K562 (cell line): Measurements from ENCODE around the gene PTPN18. TPM values are rescaled to one million over a fixed set of nuclear protein-coding genes. Genes with fewer than 3 reads are reported as not detected.

Experiments used
- COPS2 ChIP-seq: fragments of 450-650 bp; conservative IDR thresholded peaks from 2 replicates; pipeline ENCODE4 v1.6.1; 2016; ENCODE audit warnings: mild to moderate bottlenecking, moderate library complexity
- HSF4 ChIP-seq: fragments of 250-450 bp; sonication (Bioruptor Pico); IDR thresholded peaks from 2 replicates; pipeline ENCODE4 v2.1.2; 2022; ENCODE audit warnings: mild to moderate bottlenecking, moderate library complexity, borderline replicate concordance
- KHSRP ChIP-seq: fragments of 450-650 bp; IDR thresholded peaks from 2 replicates; pipeline ENCODE4 v1.6.1; 2017
- NFXL1 ChIP-seq: fragments of 450-650 bp; formaldehyde crosslinking; IDR thresholded peaks from 2 replicates; pipeline ENCODE4 v1.4.0; 2021; ENCODE audit warnings: mild to moderate bottlenecking
- SIN3B ChIP-seq: fragments of 450-650 bp; IDR thresholded peaks from 2 replicates; pipeline ENCODE4 v1.6.1; 2017; ENCODE audit warnings: low read depth, mild to moderate bottlenecking, moderate library complexity
- TCFL5 ChIP-seq: fragments of 250-450 bp; sonication (Bioruptor Pico); conservative IDR thresholded peaks from 2 replicates; pipeline ENCODE4 v1.6.1; 2021; ENCODE audit warnings: mild to moderate bottlenecking, moderate library complexity, matching md5 sums
- XRCC5 ChIP-seq: fragments of 200-400 bp; formaldehyde crosslinking; IDR thresholded peaks from 2 replicates; pipeline ENCODE4 v1.6.1; 2017; ENCODE audit warnings: low read depth, mild to moderate bottlenecking, low read length
- ZNF551 ChIP-seq: fragments of 250-450 bp; sonication (Bioruptor Pico); IDR thresholded peaks from 2 replicates; pipeline ENCODE4 v1.5.0; 2021; ENCODE audit warnings: mild to moderate bottlenecking, moderate library complexity
- ZNF57 ChIP-seq: fragments of 450-650 bp; formaldehyde crosslinking; IDR thresholded peaks from 2 replicates; pipeline ENCODE4 v1.4.0; 2020; ENCODE audit warnings: mild to moderate bottlenecking, moderate library complexity
- ZNF717 ChIP-seq: fragments of 250-450 bp; sonication (Bioruptor Pico); IDR thresholded peaks from 2 replicates; pipeline ENCODE4 v1.5.0; 2021
- polyA plus RNA-seq, 8 experiments: library from polyadenylated mRNA; depleted of rRNA in 4 of 8; stranded (reverse) in 5 of 8; unstranded in 3 of 8; fragments of >200 nt; fragmentation: Nextera tagmentation in 2 of 8; fragmentation: Illumina TruSeq in 1 of 8; extraction: Ambion mirVana in 2 of 8; extraction: Trizol in 1 of 8; gene quantifications; 2 replicates each; pipeline versions ENCODE4 v1.2.1 to v1.2.3, GENCODE V29; 2011 to 2014; ENCODE audit warnings: inconsistent platforms in 1 of 8, missing spikeins in 1 of 8
- total RNA-seq, 7 experiments: library from RNA; depleted of rRNA in 6 of 7; stranded (reverse); fragments of >200 nt in 6 of 7; fragmentation: Illumina TruSeq in 2 of 7; extraction: Trizol in 2 of 7; gene quantifications; 2 replicates each; pipeline versions ENCODE4 v1.2.1 to v1.2.3, GENCODE V29; 2011 to 2021; ENCODE audit warnings: low replicate concordance in 1 of 7
- TF ChIP-seq, protein P1 (sequence below): sonication (generic); formaldehyde crosslinking; IDR thresholded peaks from 2 replicates; pipeline ENCODE4 v1.8.1; 2023; ENCODE audit warnings: mild to moderate bottlenecking, missing genetic modification reagents
- TF ChIP-seq, protein P2 (sequence below): fragments of 200-800 bp; sonication (Bioruptor generic); IDR thresholded peaks from 2 replicates; pipeline ENCODE4 v1.6.1; 2016; ENCODE audit warnings: missing genetic modification characterization, missing compliant biosample characterization
- TF ChIP-seq, protein P3 (sequence below), 2 experiments: fragments of 450-650 bp in 1 of 2; sonication (generic) in 1 of 2; formaldehyde crosslinking; conservative IDR thresholded peaks; 2 replicates each; pipeline versions ENCODE4 v1.4.0 to v1.8.1; 2020 to 2022; ENCODE audit warnings: mild to moderate bottlenecking in 1 of 2, missing genetic modification reagents in 1 of 2
- TF ChIP-seq, protein P4 (sequence below): sonication (generic); formaldehyde crosslinking; IDR thresholded peaks from 2 replicates; pipeline ENCODE4 v1.4.0; 2020; ENCODE audit warnings: mild to moderate bottlenecking, missing genetic modification reagents

Gene PTPN18
- total and polyA plus RNA-seq, 9 of the 15 experiments (the other 6 are each of a cell fraction or from before 2014, with no cell fraction given), result 11.6 to 90.7 (median 49.6) TPM

DNA sequence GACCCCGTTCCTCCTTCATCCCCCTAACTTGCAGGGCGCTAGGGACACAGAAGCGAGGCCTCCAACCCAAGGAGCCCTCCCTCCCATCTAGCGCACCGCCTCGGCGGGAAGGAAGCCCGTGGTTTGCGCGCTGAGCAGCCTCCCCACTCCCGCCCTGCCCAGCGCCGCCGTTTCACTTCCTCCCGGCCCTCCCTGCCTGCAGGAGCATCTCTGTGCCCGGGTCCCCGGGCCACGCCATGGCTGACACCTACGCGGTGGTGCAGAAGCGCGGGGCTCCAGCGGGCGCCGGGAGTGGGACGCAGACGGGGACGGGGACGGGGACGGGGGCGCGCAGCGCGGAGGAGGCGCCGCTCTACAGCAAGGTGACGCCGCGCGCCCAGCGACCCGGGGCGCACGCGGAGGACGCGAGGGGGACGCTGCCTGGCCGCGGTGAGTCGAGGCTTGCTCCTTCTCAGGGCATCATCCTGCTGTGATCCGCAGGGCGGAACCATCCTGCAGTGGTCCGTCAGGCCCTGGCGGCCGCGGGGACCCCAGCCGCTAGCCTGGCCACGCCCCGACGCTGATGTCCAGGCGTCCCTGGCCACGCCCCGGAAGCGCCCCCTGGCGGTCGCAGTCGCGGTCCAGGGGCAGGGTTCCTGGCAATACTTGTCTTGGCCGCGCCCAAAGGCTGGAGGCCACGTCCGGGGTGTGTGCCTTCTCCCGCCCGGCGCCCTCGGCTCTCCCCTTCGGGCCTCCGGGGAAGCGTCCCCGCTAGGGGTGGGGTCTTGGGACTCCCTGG lies 16.4 kb downstream of the PTPN18 start (continued):
- TF ChIP-seq, protein P1, sequence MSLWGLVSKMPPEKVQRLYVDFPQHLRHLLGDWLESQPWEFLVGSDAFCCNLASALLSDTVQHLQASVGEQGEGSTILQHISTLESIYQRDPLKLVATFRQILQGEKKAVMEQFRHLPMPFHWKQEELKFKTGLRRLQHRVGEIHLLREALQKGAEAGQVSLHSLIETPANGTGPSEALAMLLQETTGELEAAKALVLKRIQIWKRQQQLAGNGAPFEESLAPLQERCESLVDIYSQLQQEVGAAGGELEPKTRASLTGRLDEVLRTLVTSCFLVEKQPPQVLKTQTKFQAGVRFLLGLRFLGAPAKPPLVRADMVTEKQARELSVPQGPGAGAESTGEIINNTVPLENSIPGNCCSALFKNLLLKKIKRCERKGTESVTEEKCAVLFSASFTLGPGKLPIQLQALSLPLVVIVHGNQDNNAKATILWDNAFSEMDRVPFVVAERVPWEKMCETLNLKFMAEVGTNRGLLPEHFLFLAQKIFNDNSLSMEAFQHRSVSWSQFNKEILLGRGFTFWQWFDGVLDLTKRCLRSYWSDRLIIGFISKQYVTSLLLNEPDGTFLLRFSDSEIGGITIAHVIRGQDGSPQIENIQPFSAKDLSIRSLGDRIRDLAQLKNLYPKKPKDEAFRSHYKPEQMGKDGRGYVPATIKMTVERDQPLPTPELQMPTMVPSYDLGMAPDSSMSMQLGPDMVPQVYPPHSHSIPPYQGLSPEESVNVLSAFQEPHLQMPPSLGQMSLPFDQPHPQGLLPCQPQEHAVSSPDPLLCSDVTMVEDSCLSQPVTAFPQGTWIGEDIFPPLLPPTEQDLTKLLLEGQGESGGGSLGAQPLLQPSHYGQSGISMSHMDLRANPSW (CRISPR knock-in tag), result no peak; the same call in 1 of the 2 replicates
- TF ChIP-seq NFXL1 (CRISPR knock-in tag) (no peak), ZNF57 (CRISPR knock-in tag) (no peak), HSF4 (CRISPR knock-in tag) (no peak), ZNF551 (no peak), SIN3B (peak; percentile 55; the same call in 1 of the 2 replicates), XRCC5 (peak; percentile 89), COPS2 (no peak), ZNF717 (CRISPR knock-in tag) (no peak), TCFL5 (CRISPR knock-in tag) (no peak), KHSRP (no peak)
- TF ChIP-seq, protein P2, sequence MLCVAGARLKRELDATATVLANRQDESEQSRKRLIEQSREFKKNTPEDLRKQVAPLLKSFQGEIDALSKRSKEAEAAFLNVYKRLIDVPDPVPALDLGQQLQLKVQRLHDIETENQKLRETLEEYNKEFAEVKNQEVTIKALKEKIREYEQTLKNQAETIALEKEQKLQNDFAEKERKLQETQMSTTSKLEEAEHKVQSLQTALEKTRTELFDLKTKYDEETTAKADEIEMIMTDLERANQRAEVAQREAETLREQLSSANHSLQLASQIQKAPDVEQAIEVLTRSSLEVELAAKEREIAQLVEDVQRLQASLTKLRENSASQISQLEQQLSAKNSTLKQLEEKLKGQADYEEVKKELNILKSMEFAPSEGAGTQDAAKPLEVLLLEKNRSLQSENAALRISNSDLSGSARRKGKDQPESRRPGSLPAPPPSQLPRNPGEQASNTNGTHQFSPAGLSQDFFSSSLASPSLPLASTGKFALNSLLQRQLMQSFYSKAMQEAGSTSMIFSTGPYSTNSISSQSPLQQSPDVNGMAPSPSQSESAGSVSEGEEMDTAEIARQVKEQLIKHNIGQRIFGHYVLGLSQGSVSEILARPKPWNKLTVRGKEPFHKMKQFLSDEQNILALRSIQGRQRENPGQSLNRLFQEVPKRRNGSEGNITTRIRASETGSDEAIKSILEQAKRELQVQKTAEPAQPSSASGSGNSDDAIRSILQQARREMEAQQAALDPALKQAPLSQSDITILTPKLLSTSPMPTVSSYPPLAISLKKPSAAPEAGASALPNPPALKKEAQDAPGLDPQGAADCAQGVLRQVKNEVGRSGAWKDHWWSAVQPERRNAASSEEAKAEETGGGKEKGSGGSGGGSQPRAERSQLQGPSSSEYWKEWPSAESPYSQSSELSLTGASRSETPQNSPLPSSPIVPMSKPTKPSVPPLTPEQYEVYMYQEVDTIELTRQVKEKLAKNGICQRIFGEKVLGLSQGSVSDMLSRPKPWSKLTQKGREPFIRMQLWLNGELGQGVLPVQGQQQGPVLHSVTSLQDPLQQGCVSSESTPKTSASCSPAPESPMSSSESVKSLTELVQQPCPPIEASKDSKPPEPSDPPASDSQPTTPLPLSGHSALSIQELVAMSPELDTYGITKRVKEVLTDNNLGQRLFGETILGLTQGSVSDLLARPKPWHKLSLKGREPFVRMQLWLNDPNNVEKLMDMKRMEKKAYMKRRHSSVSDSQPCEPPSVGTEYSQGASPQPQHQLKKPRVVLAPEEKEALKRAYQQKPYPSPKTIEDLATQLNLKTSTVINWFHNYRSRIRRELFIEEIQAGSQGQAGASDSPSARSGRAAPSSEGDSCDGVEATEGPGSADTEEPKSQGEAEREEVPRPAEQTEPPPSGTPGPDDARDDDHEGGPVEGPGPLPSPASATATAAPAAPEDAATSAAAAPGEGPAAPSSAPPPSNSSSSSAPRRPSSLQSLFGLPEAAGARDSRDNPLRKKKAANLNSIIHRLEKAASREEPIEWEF (CRISPR knock-in tag), result no peak
- TF ChIP-seq, protein P3, sequence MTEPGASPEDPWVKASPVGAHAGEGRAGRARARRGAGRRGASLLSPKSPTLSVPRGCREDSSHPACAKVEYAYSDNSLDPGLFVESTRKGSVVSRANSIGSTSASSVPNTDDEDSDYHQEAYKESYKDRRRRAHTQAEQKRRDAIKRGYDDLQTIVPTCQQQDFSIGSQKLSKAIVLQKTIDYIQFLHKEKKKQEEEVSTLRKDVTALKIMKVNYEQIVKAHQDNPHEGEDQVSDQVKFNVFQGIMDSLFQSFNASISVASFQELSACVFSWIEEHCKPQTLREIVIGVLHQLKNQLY (CRISPR knock-in tag; conservative IDR thresholded peaks at IDR 0.05), result no peak
- TF ChIP-seq, protein P4, sequence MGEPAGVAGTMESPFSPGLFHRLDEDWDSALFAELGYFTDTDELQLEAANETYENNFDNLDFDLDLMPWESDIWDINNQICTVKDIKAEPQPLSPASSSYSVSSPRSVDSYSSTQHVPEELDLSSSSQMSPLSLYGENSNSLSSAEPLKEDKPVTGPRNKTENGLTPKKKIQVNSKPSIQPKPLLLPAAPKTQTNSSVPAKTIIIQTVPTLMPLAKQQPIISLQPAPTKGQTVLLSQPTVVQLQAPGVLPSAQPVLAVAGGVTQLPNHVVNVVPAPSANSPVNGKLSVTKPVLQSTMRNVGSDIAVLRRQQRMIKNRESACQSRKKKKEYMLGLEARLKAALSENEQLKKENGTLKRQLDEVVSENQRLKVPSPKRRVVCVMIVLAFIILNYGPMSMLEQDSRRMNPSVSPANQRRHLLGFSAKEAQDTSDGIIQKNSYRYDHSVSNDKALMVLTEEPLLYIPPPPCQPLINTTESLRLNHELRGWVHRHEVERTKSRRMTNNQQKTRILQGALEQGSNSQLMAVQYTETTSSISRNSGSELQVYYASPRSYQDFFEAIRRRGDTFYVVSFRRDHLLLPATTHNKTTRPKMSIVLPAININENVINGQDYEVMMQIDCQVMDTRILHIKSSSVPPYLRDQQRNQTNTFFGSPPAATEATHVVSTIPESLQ (CRISPR knock-in tag), result peak; percentile 78
